HepG2 (cell line): Measurements from ENCODE around the gene TLR9. TPM values are rescaled to one million over a fixed set of nuclear protein-coding genes. Genes with fewer than 3 reads are reported as not detected.

Source experiments
- ATAC-seq: fragments of 200-7000 bp; cut with Tn5 transposase; 3 replicates; pipeline ENCODE4 v1.9.1; 2020; ENCODE audit warnings: mild to moderate bottlenecking, moderate library complexity
- BruUV-seq: library from RNA; stranded (reverse); fragments of 400-500 nt; replicated peaks from 2 replicates; lab custom pipeline; 2021; lab: Mats Ljungman, UMichigan
- CTCF ChIA-PET: fragments of 300-600 bp; formaldehyde crosslinking; extraction: SDS; loops from one replicate; lab custom pipeline; 2021; ENCODE audit warnings: low total read pairs, inconsistent platforms, low intra/inter-chr PET ratio; lab: Yijun Ruan, JAX
- POLR2A ChIA-PET: fragments of 350-600 bp; sonication (Branson Sonifier 250); formaldehyde crosslinking; loops from one replicate; lab custom pipeline; 2020; ENCODE audit warnings: antibody characterized with exemption, inconsistent platforms; lab: Yijun Ruan, JAX
- DNase-seq: peaks from one replicate; pipeline ENCODE4 v3.0.0-alpha.2; 2015; ENCODE audit warnings: low spot score
- FAIRE-seq: peaks from 3 replicates; lab custom pipeline; 2011; peaks lifted over from hg19 to GRCh38; lab: Jason Lieb, UNC
- H2AFZ ChIP-seq: one replicate; pipeline ENCODE4 v1.6.1; 2011; ENCODE audit warnings: low read length, inconsistent platforms
- H3K27ac ChIP-seq: fragments of 300-600 bp; 3 replicates; pipeline ENCODE4 v1.8.0; 2011; ENCODE audit warnings: mixed run types, mild to moderate bottlenecking, mixed read lengths, low read length, inconsistent platforms; ENCODE audit not compliant: insufficient read depth; ENCODE audit errors: extremely low read length
- H3K27me3 ChIP-seq, 2 experiments: fragments of 200-600 bp in 1 of 2; 2 replicates in 1 of 2; 3 replicates in 1 of 2; pipeline versions ENCODE4 v1.6.0 to v1.8.0; 2011; ENCODE audit warnings: low read length in 2 of 2, mild to moderate bottlenecking in 2 of 2, moderate library complexity in 2 of 2, inconsistent platforms in 1 of 2; ENCODE audit not compliant: insufficient read depth in 2 of 2, control insufficient read depth in 1 of 2
- H3K36me3 ChIP-seq, 2 experiments: fragments of 200-600 bp in 1 of 2; replicated peaks in 1 of 2; 2 replicates in 1 of 2; 3 replicates in 1 of 2; pipeline versions ENCODE4 v1.5.1 to v1.8.0; 2011; ENCODE audit warnings: low read length in 2 of 2, inconsistent platforms in 1 of 2; ENCODE audit not compliant: insufficient read depth in 2 of 2, control insufficient read depth in 1 of 2
- H3K4me1 ChIP-seq: 2 replicates; pipeline ENCODE4 v1.5.1; 2012; ENCODE audit warnings: low read length, inconsistent platforms; ENCODE audit not compliant: insufficient read depth
- H3K4me2 ChIP-seq: 2 replicates; pipeline ENCODE4 v1.6.0; 2011; ENCODE audit warnings: low read depth, low read length, inconsistent platforms
- H3K4me3 ChIP-seq, 3 experiments: fragments of 200-600 bp in 1 of 3; sonication (generic), shearing (Covaris generic) in 1 of 3; replicated peaks in 1 of 3; 2 replicates each; pipeline ENCODE4 v1.5.1; 2011 to 2016; ENCODE audit warnings: low read length in 3 of 3, inconsistent platforms in 2 of 3, low read depth in 2 of 3, mild to moderate bottlenecking in 2 of 3, control low read depth in 1 of 3, mixed read lengths in 1 of 3; ENCODE audit not compliant: insufficient read depth in 1 of 3
- H3K79me2 ChIP-seq: one replicate; pipeline ENCODE4 v1.6.1; 2011; ENCODE audit warnings: low read length, inconsistent platforms; ENCODE audit not compliant: insufficient read depth
- H3K9ac ChIP-seq: 2 replicates; pipeline ENCODE4 v1.6.0; 2011; ENCODE audit warnings: mild to moderate bottlenecking, low read depth, low read length, inconsistent platforms; ENCODE audit not compliant: insufficient read depth
- H3K9me3 ChIP-seq: 2 replicates; pipeline ENCODE4 v1.5.1; 2012; ENCODE audit warnings: mild to moderate bottlenecking, low read length
- H4K20me1 ChIP-seq: 2 replicates; pipeline ENCODE4 v1.6.0; 2011; ENCODE audit warnings: inconsistent platforms, mild to moderate bottlenecking, low read length, moderate library complexity; ENCODE audit not compliant: insufficient read depth
- DNMT3B ChIP-seq: conservative IDR thresholded peaks from 2 replicates; pipeline ENCODE4 v1.6.1; 2016; ENCODE audit warnings: missing biosample characterization, control low read depth
- EZH2 ChIP-seq: conservative IDR thresholded peaks from 2 replicates; pipeline ENCODE4 v1.6.1; 2012; ENCODE audit warnings: mild to moderate bottlenecking, low read depth, low read length, moderate library complexity
- FOXP4 ChIP-seq: sonication (generic); formaldehyde crosslinking; IDR thresholded peaks from 2 replicates; pipeline ENCODE4 v1.4.0; 2020; ENCODE audit warnings: missing genetic modification reagents
- HHEX ChIP-seq: IDR thresholded peaks from 2 replicates; pipeline ENCODE4 v1.6.1; 2016; ENCODE audit warnings: control low read depth
- HNRNPL ChIP-seq: fragments of 200-400 bp; formaldehyde crosslinking; IDR thresholded peaks from 2 replicates; pipeline ENCODE4 v1.6.1; 2017; ENCODE audit warnings: mild to moderate bottlenecking, low read depth, low read length
- NFYC ChIP-seq: IDR thresholded peaks from 2 replicates; pipeline ENCODE4 v1.6.1; 2016; ENCODE audit warnings: missing genetic modification reagents, missing compliant biosample characterization
- RXRB ChIP-seq: IDR thresholded peaks from 2 replicates; pipeline ENCODE4 v1.6.1; 2016; ENCODE audit warnings: borderline replicate concordance, missing genetic modification reagents, missing compliant biosample characterization
- ZNF367 ChIP-seq: sonication (generic); formaldehyde crosslinking; IDR thresholded peaks from 2 replicates; pipeline ENCODE4 v1.4.0; 2020; ENCODE audit warnings: missing genetic modification reagents, borderline replicate concordance
- ZNF431 ChIP-seq: sonication (generic); formaldehyde crosslinking; IDR thresholded peaks from 2 replicates; pipeline ENCODE4 v1.9.0; 2022; ENCODE audit warnings: missing genetic modification reagents, low read depth, mild to moderate bottlenecking, borderline replicate concordance
- ZNF432 ChIP-seq: sonication (generic); formaldehyde crosslinking; IDR thresholded peaks from 2 replicates; pipeline ENCODE4 v1.5.0; 2020; ENCODE audit warnings: missing genetic modification reagents, mild to moderate bottlenecking, borderline replicate concordance
- ZNF503 ChIP-seq: sonication (generic); formaldehyde crosslinking; IDR thresholded peaks from 2 replicates; pipeline ENCODE4 v1.4.0; 2020; ENCODE audit warnings: missing genetic modification reagents
- ZNF687 ChIP-seq: sonication (generic); formaldehyde crosslinking; IDR thresholded peaks from 2 replicates; pipeline ENCODE4 v1.5.1; 2020; ENCODE audit warnings: mild to moderate bottlenecking, missing genetic modification reagents, moderate library complexity
- WGBS: methylation state at CpG from one replicate; pipeline ENCODE4 v1.1.6; 2017; ENCODE audit warnings: low lambda C conversion rate; 5-methylcytosine and 5-hydroxymethylcytosine counted together
- in situ Hi-C: cut with HindIII; loops from 2 replicates; pipeline ENCODE4 v1.10.0; 2017; ENCODE audit warnings: low pct_unique_long_range_greater_than_20kb; ENCODE audit not compliant: extremely low pct_ligation_motif_present
- intact Hi-C: fragments of 100-400 bp; cut with micrococcal nuclease; formaldehyde crosslinking; loops from one replicate; pipeline ENCODE4 v1.10.0; 2022; ENCODE audit not compliant: unreplicated experiment
- polyA plus RNA-seq, 8 experiments: library from polyadenylated mRNA; depleted of rRNA in 3 of 8; stranded (reverse) in 7 of 8; unstranded in 1 of 8; fragments of >200 nt; fragmentation: Illumina TruSeq in 4 of 8; extraction: Trizol in 4 of 8; gene quantifications; 2 replicates each; pipeline versions ENCODE4 v1.2.1 to v1.2.3, GENCODE V29; 2011 to 2016; ENCODE audit warnings: low read depth in 4 of 8, missing spikeins in 1 of 8, mixed read lengths in 1 of 8; ENCODE audit not compliant: insufficient read depth in 1 of 8
- total RNA-seq, 5 experiments: library from RNA; depleted of rRNA; stranded (reverse); fragments of >200 nt; fragmentation: Illumina TruSeq; extraction: Trizol; gene quantifications; 2 replicates each; pipeline ENCODE4 v1.2.3, GENCODE V29; 2016; ENCODE audit warnings: low read depth in 1 of 5
- TF ChIP-seq, protein P1 (sequence below): sonication (generic); formaldehyde crosslinking; conservative IDR thresholded peaks from 2 replicates; pipeline ENCODE4 v1.8.0; 2022; ENCODE audit warnings: mild to moderate bottlenecking, moderate library complexity, missing genetic modification reagents

Gene TLR9
- total and polyA plus RNA-seq, 2 of the 13 experiments (the other 11 are each of a cell fraction or from before 2014, with no cell fraction given) = not detected

GRCh38 chr3:52226229-52226817 lies 878 bp upstream of the TLR9 start:
- Histone ChIP-seq H2AFZ (no peak overlapping the region), H3K36me3 (peaks cover 16 to 29% of the 10 kb centered on the region in 2 experiments), H3K9ac (no peak overlapping the region), H3K4me3 (no peak overlapping the region; a peak in 1 of 6 replicates), H4K20me1 (peaks cover 2% of the 10 kb centered on the region), H3K27me3 (peaks cover 1 to 12% of the 10 kb centered on the region in 2 experiments; a peak in 4 of 5 replicates), H3K4me1 (peaks cover 13% of the 10 kb centered on the region), H3K79me2 (no peaks in the 10 kb centered on the region), H3K9me3 (no peaks in the 10 kb centered on the region), H3K27ac (no peak overlapping the region), H3K4me2 (peak overlapping the region; percentile 4; the same call in 1 of the 2 replicates)
- in situ Hi-C loops = no loop called here
- CTCF ChIA-PET = no interaction called here
- intact Hi-C loops = no loop called here
- peak; percentile 64 for ATAC-seq
- no peak for DNase-seq
- 40% methylated on average over 3 of the region's 5 CpGs for WGBS
- FAIRE-seq = no peak
- POLR2A ChIA-PET = interaction anchor here (1.1 to 2.4 kb wide), 2 partner anchors 9 to 11 kb away, joined by 4 to 22 read pairs; partner anchors contain the start of gene TWF2
- BruUV-seq = no TSS peak
- no peak for TF ChIP-seq FOXP4 (CRISPR knock-in tag)
- no peak for TF ChIP-seq ZNF432
- TF ChIP-seq, protein P1, sequence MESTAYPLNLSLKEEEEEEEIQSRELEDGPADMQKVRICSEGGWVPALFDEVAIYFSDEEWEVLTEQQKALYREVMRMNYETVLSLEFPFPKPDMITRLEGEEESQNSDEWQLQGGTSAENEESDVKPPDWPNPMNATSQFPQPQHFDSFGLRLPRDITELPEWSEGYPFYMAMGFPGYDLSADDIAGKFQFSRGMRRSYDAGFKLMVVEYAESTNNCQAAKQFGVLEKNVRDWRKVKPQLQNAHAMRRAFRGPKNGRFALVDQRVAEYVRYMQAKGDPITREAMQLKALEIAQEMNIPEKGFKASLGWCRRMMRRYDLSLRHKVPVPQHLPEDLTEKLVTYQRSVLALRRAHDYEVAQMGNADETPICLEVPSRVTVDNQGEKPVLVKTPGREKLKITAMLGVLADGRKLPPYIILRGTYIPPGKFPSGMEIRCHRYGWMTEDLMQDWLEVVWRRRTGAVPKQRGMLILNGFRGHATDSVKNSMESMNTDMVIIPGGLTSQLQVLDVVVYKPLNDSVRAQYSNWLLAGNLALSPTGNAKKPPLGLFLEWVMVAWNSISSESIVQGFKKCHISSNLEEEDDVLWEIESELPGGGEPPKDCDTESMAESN (CRISPR knock-in tag) = no peak
- no peak for TF ChIP-seq NFYC
- peak; percentile 8; the same call in 1 of the 2 replicates for TF ChIP-seq ZNF687 (CRISPR knock-in tag)
- no peak for TF ChIP-seq RXRB
- no peak for TF ChIP-seq DNMT3B (CRISPR knock-in tag)
- no peak for TF ChIP-seq ZNF431 (CRISPR knock-in tag)
- TF ChIP-seq HHEX (CRISPR knock-in tag) = no peak
- no peak for TF ChIP-seq ZNF367 (CRISPR knock-in tag)
- TF ChIP-seq ZNF503 = no peak
- no peak for TF ChIP-seq EZH2
- TF ChIP-seq HNRNPL = no peak
